H1 (cell line): ENCODE data around the gene ETV1. TPM values are rescaled to one million over a fixed set of nuclear protein-coding genes. Genes with fewer than 3 reads are reported as not detected.

Experiments used
- CBX5 ChIP-seq: fragments of 300-800, 300-1000 bp; sonication (generic); IDR thresholded peaks from 2 replicates; pipeline ENCODE4 v1.7.1; 2016; ENCODE audit warnings: antibody characterized with exemption, low read length, low read depth
- POU5F1 ChIP-seq: IDR thresholded peaks from 2 replicates; pipeline ENCODE4 v1.6.1; 2011; ENCODE audit warnings: low read depth, mild to moderate bottlenecking, low read length, moderate library complexity
- RBBP5 ChIP-seq: IDR thresholded peaks from 2 replicates; pipeline ENCODE4 v1.7.1; 2012; ENCODE audit warnings: low read depth, mild to moderate bottlenecking, inconsistent platforms, low read length, moderate library complexity, borderline replicate concordance
- SAP30 ChIP-seq: fragments of 300-600 bp; sonication (generic); IDR thresholded peaks from 2 replicates; pipeline ENCODE4 v1.7.1; 2012; ENCODE audit warnings: low read length, moderate library complexity, mild to moderate bottlenecking, inconsistent platforms; ENCODE audit not compliant: insufficient read depth, insufficient replicate concordance
- SIX5 ChIP-seq: IDR thresholded peaks from 2 replicates; pipeline ENCODE4 v1.6.1; 2011; ENCODE audit warnings: mild to moderate bottlenecking, low read depth, low read length
- SP1 ChIP-seq: IDR thresholded peaks from 2 replicates; pipeline ENCODE4 v1.6.1; 2011; ENCODE audit warnings: low read depth, low read length
- polyA plus RNA-seq, 7 experiments: library from polyadenylated mRNA; depleted of rRNA in 3 of 7; stranded (reverse) in 5 of 7; unstranded in 2 of 7; fragments of >200 nt in 5 of 7; fragments of 200-250 nt in 2 of 7; gene quantifications; 1 replicate in 5 of 7; 2 replicates in 1 of 7; 4 replicates in 1 of 7; pipeline versions ENCODE4 v1.2.1 to v1.2.3, GENCODE V29; 2011 to 2013; ENCODE audit warnings: missing spikeins in 2 of 7, mixed read lengths in 2 of 7
- total RNA-seq: library from RNA; stranded (reverse); fragmentation: NEBNext Ultra II Directional; extraction: Animal tissue kit (Norgen Biotek cat#: 25700); gene quantifications from 2 replicates; pipeline ENCODE4 v1.2.1, GENCODE V29; 2021

The ETV1 gene
- total and polyA plus RNA-seq, 2 of the 8 experiments (the other 6 are each of a cell fraction or from before 2014, with no cell fraction given): 58.3 to 91.2 TPM

DNA sequence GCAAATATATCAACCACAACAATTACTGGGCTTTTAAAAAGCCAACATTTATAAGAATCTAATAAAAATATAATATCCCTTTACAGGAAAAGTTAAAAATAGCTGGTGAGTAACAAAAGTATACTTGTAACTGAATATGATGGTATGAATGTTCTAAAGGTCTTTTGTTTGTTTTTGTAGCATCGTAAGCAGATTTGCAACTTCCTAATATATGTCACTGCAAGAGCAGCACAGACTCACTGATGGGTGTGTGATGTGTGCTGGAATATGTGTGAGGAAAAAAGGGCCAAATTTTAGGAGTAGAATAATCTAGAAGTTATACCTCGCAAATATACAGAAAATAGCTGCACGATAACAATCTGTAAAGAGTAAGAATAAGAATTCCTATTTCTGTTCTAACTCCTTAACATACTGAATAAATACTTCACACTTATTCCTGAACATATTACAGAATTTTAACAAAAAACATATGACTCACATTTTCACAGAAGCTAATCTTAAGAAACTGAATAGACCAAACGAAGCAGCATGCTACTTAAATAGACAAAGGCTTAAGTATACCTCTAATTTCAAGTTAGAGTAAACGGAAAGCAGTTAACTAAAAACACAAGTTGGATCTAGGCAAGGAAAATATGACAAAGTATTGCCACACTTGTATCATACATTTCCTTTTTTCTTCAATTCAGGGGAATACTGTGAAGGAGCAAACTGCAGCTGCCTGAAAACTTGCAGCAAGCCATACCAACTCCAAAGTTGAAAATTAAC lies 9.6 kb downstream of the ETV1 start (continued):
- no peak for TF ChIP-seq SAP30
- TF ChIP-seq SP1: no peak
- TF ChIP-seq SIX5: no peak
- no peak for TF ChIP-seq RBBP5
- TF ChIP-seq CBX5: no peak
- TF ChIP-seq POU5F1: no peak
